HepG2 (cell line): ENCODE data around the gene SMKR1. TPM values are rescaled to one million over a fixed set of nuclear protein-coding genes. Genes with fewer than 3 reads are reported as not detected.

Experiments used
- ARID2 ChIP-seq: sonication (generic); formaldehyde crosslinking; IDR thresholded peaks from 2 replicates; pipeline ENCODE4 v1.8.1; 2022; ENCODE audit warnings: mild to moderate bottlenecking, missing genetic modification reagents, borderline replicate concordance
- GPBP1L1 ChIP-seq: sonication (generic); formaldehyde crosslinking; IDR thresholded peaks from 2 replicates; pipeline ENCODE4 v1.5.0; 2020; ENCODE audit warnings: mild to moderate bottlenecking, missing genetic modification reagents
- HCFC1 ChIP-seq: fragments of 150-350 bp; IDR thresholded peaks from 2 replicates; pipeline ENCODE4 v1.6.1; 2014; ENCODE audit warnings: low read depth, low read length
- HES4 ChIP-seq: sonication (generic); formaldehyde crosslinking; IDR thresholded peaks from 2 replicates; pipeline ENCODE4 v1.9.0; 2021; ENCODE audit warnings: mild to moderate bottlenecking, missing genetic modification reagents, borderline replicate concordance
- HMGXB3 ChIP-seq: sonication (generic); formaldehyde crosslinking; IDR thresholded peaks from 2 replicates; pipeline ENCODE4 v1.4.0; 2020; ENCODE audit warnings: missing genetic modification reagents, borderline replicate concordance
- HNF1A ChIP-seq, 2 experiments: sonication (generic) in 1 of 2; formaldehyde crosslinking in 1 of 2; IDR thresholded peaks; 2 replicates each; pipeline versions ENCODE4 v1.4.0 to v1.6.1; 2016 to 2020; ENCODE audit warnings: borderline replicate concordance in 1 of 2, low read depth in 1 of 2, mild to moderate bottlenecking in 1 of 2, missing genetic modification reagents in 1 of 2
- PCBP2 ChIP-seq: fragments of 200-400 bp; formaldehyde crosslinking; optimal IDR thresholded peaks from 2 replicates; pipeline ENCODE3; 2018; ENCODE audit warnings: low read length, low read depth; ENCODE audit not compliant: poor library complexity, severe bottlenecking
- TFDP1 ChIP-seq: IDR thresholded peaks from 2 replicates; pipeline ENCODE4 v1.6.1; 2016; ENCODE audit warnings: missing compliant biosample characterization, missing genetic modification reagents, borderline replicate concordance
- YEATS4 ChIP-seq: sonication (generic); formaldehyde crosslinking; IDR thresholded peaks from 2 replicates; pipeline ENCODE4 v1.4.0; 2020; ENCODE audit warnings: missing genetic modification reagents, borderline replicate concordance
- ZNF414 ChIP-seq: sonication (generic); formaldehyde crosslinking; IDR thresholded peaks from 2 replicates; pipeline ENCODE4 v1.5.0; 2020; ENCODE audit warnings: missing genetic modification reagents
- ZNF44 ChIP-seq: sonication (generic); formaldehyde crosslinking; IDR thresholded peaks from 2 replicates; pipeline ENCODE4 v1.5.1; 2020; ENCODE audit warnings: mild to moderate bottlenecking, missing genetic modification reagents
- ZNF841 ChIP-seq: sonication (generic); formaldehyde crosslinking; IDR thresholded peaks from 2 replicates; pipeline ENCODE4 v1.8.1; 2023; ENCODE audit warnings: missing genetic modification reagents, borderline replicate concordance
- polyA plus RNA-seq, 8 experiments: library from polyadenylated mRNA; depleted of rRNA in 3 of 8; stranded (reverse) in 7 of 8; unstranded in 1 of 8; fragments of >200 nt; fragmentation: Illumina TruSeq in 4 of 8; extraction: Trizol in 4 of 8; gene quantifications; 2 replicates each; pipeline versions ENCODE4 v1.2.1 to v1.2.3, GENCODE V29; 2011 to 2016; ENCODE audit warnings: low read depth in 4 of 8, missing spikeins in 1 of 8, mixed read lengths in 1 of 8; ENCODE audit not compliant: insufficient read depth in 1 of 8
- total RNA-seq, 5 experiments: library from RNA; depleted of rRNA; stranded (reverse); fragments of >200 nt; fragmentation: Illumina TruSeq; extraction: Trizol; gene quantifications; 2 replicates each; pipeline ENCODE4 v1.2.3, GENCODE V29; 2016; ENCODE audit warnings: low read depth in 1 of 5

Gene SMKR1
- total and polyA plus RNA-seq, 2 of the 13 experiments (the other 11 are each of a cell fraction or from before 2014, with no cell fraction given) = 0.07 TPM; not detected in 1

- no peak for TF ChIP-seq HCFC1
- TF ChIP-seq HMGXB3 (CRISPR knock-in tag) = no peak
- TF ChIP-seq ZNF44 = no peak
- TF ChIP-seq HES4 (CRISPR knock-in tag) = no peak
- TF ChIP-seq HNF1A (IDR thresholded peaks at IDR 0.05; ENCODE audit: low read depth) = no peak
- TF ChIP-seq HNF1A (CRISPR knock-in tag; IDR thresholded peaks at IDR 0.05; ENCODE audit: borderline replicate concordance) = no peak
- TF ChIP-seq ZNF841 (CRISPR knock-in tag) = no peak
- no peak for TF ChIP-seq GPBP1L1 (CRISPR knock-in tag)
- no peak for TF ChIP-seq PCBP2
- TF ChIP-seq YEATS4 (CRISPR knock-in tag) = no peak
- TF ChIP-seq ZNF414 (CRISPR knock-in tag) = no peak
- TF ChIP-seq TFDP1 = no peak
- no peak for TF ChIP-seq ARID2 (CRISPR knock-in tag)
These were observed 34.0 kb downstream of the SMKR1 start (continued) for GRCh38 chr7:129536323-129536722.
